Measurements from ENCODE around the gene ARHGAP1. TPM values are rescaled to one million over a fixed set of nuclear protein-coding genes. Genes with fewer than 3 reads are reported as not detected.

Gene ARHGAP1
- total RNA-seq, 4 donors from 2014 or later = 73.1 to 139 (median 92.3) TPM

DNA sequence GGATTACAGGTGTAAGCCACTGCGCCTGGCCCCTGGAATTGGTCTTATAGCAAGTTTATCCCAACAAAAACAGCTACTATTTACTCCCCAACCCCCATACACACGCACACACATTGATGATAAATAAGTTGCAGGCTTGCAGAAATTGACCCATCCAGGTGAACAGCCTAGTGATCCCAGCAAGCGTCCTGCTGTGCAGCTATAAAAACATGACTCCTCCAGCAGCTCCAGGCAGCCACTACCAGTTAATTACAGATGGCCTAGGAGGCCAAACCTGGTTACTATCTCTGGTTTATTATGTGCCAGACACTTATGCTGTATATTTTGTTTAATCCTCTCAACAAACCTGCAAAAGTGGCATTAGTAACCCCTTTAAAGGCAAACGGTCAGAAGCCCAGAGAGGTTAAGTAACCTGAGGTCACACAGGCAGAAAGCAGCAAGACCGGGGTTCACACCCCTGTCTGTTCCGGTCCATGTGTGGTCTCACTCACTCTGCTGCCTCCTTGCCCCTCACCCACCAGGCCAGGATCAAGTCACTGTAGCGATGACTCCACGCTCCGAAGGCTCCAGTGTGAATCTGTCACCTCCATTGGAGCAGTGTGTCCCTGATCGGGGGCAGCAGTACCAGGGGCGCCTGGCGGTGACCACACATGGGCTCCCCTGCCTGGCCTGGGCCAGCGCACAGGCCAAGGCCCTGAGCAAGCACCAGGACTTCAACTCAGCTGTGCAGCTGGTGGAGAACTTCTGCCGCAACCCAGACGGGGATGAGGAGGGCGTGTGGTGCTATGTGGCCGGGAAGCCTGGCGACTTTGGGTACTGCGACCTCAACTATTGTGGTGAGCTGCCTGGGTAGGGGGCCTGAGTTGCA is 25.2 kb upstream of the ARHGAP1 start:
- no peak overlapping the region for H3K27ac ChIP-seq (replicated peaks in 1 of 4)
- DNase-seq (ENCODE audit: extremely low spot score) = no peak
- intact Hi-C loops (cut with DNase I) = no loop called here
- H3K4me1 ChIP-seq = no peaks in the 10 kb centered on the region
- no peaks in the 10 kb centered on the region for H3K9me3 ChIP-seq
- TF ChIP-seq, protein P1, sequence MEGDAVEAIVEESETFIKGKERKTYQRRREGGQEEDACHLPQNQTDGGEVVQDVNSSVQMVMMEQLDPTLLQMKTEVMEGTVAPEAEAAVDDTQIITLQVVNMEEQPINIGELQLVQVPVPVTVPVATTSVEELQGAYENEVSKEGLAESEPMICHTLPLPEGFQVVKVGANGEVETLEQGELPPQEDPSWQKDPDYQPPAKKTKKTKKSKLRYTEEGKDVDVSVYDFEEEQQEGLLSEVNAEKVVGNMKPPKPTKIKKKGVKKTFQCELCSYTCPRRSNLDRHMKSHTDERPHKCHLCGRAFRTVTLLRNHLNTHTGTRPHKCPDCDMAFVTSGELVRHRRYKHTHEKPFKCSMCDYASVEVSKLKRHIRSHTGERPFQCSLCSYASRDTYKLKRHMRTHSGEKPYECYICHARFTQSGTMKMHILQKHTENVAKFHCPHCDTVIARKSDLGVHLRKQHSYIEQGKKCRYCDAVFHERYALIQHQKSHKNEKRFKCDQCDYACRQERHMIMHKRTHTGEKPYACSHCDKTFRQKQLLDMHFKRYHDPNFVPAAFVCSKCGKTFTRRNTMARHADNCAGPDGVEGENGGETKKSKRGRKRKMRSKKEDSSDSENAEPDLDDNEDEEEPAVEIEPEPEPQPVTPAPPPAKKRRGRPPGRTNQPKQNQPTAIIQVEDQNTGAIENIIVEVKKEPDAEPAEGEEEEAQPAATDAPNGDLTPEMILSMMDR (IDR thresholded peaks at IDR 0.05) = no peak
- TF ChIP-seq EP300 (IDR thresholded peaks at IDR 0.05) = no peak
- no peak for TF ChIP-seq POLR2A (IDR thresholded peaks at IDR 0.05; ENCODE audit: low read depth)
- no peak for TF ChIP-seq POLR2AphosphoS5 (IDR thresholded peaks at IDR 0.05)
- WGBS = 87% methylated on average over 10 of the region's 19 CpGs
- no peaks in the 10 kb centered on the region for H3K27me3 ChIP-seq
- no peaks in the 10 kb centered on the region for H3K36me3 ChIP-seq
- H3K4me3 ChIP-seq = no peak overlapping the region

DNA sequence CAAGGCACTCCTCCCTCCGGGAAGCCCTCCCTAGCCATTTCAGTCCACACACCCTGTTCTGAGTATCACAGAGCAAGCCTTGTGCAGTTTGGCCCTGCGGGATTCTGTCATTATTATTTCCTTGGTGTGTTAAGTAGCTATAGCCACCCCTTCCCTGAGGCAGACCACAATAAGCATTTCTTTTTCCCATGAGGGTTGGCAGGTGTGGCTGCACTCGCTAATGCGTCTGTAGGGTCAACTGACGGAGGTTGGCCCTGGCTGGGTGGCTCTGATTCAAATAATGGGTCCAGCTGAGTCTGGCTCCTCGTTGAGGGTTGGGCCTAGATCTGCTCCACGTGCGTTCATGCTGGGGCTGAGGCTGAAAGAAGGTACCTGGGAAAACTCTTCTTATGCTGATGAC is 23.7 kb upstream of the ARHGAP1 start:
- Histone ChIP-seq H3K4me1 (no peaks in the 10 kb centered on the region), H3K36me3 (no peaks in the 10 kb centered on the region), H3K4me3 (no peak overlapping the region), H3K9me3 (no peaks in the 10 kb centered on the region), H3K27me3 (no peaks in the 10 kb centered on the region), H3K27ac (replicated peaks in 1 of 4) (no peak overlapping the region)
- no peak for TF ChIP-seq POLR2A (IDR thresholded peaks at IDR 0.05; ENCODE audit: low read depth)
- TF ChIP-seq EP300 (IDR thresholded peaks at IDR 0.05) = no peak
- no peak for TF ChIP-seq POLR2AphosphoS5 (IDR thresholded peaks at IDR 0.05)
- TF ChIP-seq, protein P1 (IDR thresholded peaks at IDR 0.05) = no peak
- DNase-seq (ENCODE audit: extremely low spot score) = no peak
- intact Hi-C loops (cut with DNase I) = no loop called here
- WGBS = 69% methylated on average over 8 of the region's 8 CpGs

DNA sequence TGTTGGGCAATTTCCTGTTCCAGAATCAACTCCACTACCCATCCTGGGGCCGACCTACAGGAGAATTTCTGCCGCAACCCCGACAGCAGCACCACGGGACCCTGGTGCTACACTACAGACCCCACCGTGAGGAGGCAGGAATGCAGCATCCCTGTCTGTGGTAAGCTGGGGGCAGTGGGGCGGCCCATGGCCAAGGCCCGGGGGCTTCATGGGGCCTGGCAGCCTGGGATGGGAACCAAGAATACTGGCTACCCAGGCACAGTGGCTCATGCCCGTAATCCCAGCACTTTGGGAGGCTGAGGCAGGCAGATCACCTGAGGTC is 22.9 kb upstream of the ARHGAP1 start:
- 79% methylated on average over 5 of the region's 8 CpGs for WGBS

DNA sequence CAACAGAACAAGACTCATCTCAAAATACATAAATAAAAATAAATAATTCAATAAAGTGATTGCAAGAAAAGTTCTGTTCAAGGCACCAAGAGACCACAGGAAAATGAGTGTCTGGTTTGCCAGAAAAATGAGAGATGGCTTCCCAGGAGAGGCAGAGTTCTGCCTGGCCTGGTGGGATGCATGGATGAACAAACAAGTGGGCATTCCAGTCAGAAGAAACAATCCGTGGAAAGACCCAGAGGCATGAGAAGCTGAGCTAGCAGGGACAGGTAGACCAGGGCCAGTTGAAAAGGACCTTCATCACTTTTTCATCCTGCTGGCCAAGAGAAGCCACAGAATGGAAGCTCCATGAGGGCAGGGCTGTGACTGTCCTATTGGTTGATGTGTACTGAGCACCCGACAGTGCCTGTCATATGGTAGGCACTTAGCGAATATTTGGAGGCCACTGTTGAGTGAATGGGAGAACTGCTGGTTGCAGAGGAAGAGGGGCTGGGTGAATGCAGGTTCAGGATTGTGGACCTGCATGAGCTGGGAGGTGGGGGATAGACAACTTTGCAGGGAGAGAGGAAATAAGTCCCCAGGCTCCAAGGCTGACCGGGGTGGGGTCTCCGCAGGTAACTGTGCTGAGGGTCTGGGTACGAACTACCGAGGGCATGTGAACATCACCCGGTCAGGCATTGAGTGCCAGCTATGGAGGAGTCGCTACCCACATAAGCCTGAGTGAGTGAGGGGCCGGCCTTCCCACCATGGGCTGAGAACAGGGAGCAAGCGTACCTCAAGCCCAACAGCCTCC is 22.3 kb upstream of the ARHGAP1 start:
- Histone ChIP-seq H3K9me3 (no peaks in the 10 kb centered on the region), H3K4me1 (no peaks in the 10 kb centered on the region), H3K36me3 (no peaks in the 10 kb centered on the region), H3K4me3 (no peak overlapping the region), H3K27ac (replicated peaks in 1 of 4) (no peak overlapping the region), H3K27me3 (no peaks in the 10 kb centered on the region)
- DNase-seq (ENCODE audit: extremely low spot score) = no peak
- intact Hi-C loops (cut with DNase I) = no loop called here
- no peak for TF ChIP-seq POLR2AphosphoS5 (IDR thresholded peaks at IDR 0.05)
- TF ChIP-seq, protein P1 (IDR thresholded peaks at IDR 0.05) = no peak
- TF ChIP-seq POLR2A (IDR thresholded peaks at IDR 0.05; ENCODE audit: low read depth) = no peak
- no peak for TF ChIP-seq EP300 (IDR thresholded peaks at IDR 0.05)
- 90% methylated on average over 11 of the region's 11 CpGs for WGBS

More for the DNA sequence above, 22.9 kb upstream of the ARHGAP1 start:
- Histone ChIP-seq H3K27me3 (no peaks in the 10 kb centered on the region), H3K4me3 (no peak overlapping the region), H3K4me1 (no peaks in the 10 kb centered on the region), H3K36me3 (no peaks in the 10 kb centered on the region), H3K9me3 (no peaks in the 10 kb centered on the region), H3K27ac (replicated peaks in 1 of 4) (no peak overlapping the region)
- DNase-seq (ENCODE audit: extremely low spot score) = no peak
- TF ChIP-seq EP300 (IDR thresholded peaks at IDR 0.05) = no peak
- TF ChIP-seq, protein P1 (IDR thresholded peaks at IDR 0.05) = no peak
- TF ChIP-seq POLR2A (IDR thresholded peaks at IDR 0.05; ENCODE audit: low read depth) = no peak
- no peak for TF ChIP-seq POLR2AphosphoS5 (IDR thresholded peaks at IDR 0.05)
- intact Hi-C loops (cut with DNase I) = no loop called here
